Mesothelial cell of epicardium (in vitro differentiated cells): Measurements from ENCODE around the gene AQP1. TPM values are rescaled to one million over a fixed set of nuclear protein-coding genes. Genes with fewer than 3 reads are reported as not detected.

Experiments
- DNase-seq, 2 experiments: peaks; one replicate each; pipeline ENCODE4 v3.0.0; 2021; ENCODE audit warnings: low spot score in 2 of 2; ENCODE audit not compliant: unreplicated experiment in 2 of 2
- H3K27ac Mint-ChIP-seq: 2 replicates; pipeline ENCODE4 v1.8.0; 2021; ENCODE audit warnings: mixed read lengths
- H3K27me3 Mint-ChIP-seq: 2 replicates; pipeline ENCODE4 v1.8.0; 2021; ENCODE audit warnings: low read depth, mixed read lengths
- H3K36me3 Mint-ChIP-seq: 2 replicates; pipeline ENCODE4 v1.8.0; 2021; ENCODE audit warnings: mixed read lengths
- H3K4me1 Mint-ChIP-seq: 2 replicates; pipeline ENCODE4 v1.8.0; 2021; ENCODE audit warnings: mixed read lengths
- H3K4me3 Mint-ChIP-seq: 2 replicates; pipeline ENCODE4 v1.8.0; 2021; ENCODE audit warnings: mild to moderate bottlenecking, moderate library complexity, mixed read lengths
- H3K9me3 Mint-ChIP-seq: 2 replicates; pipeline ENCODE4 v1.8.0; 2021; ENCODE audit warnings: mixed read lengths
- CTCF ChIP-seq: fragments of 200-600 bp; sonication (generic); IDR thresholded peaks from one replicate; pipeline ENCODE4 v1.5.0; 2021; ENCODE audit warnings: antibody characterized with exemption; ENCODE audit not compliant: unreplicated experiment
- total RNA-seq: library from RNA; stranded (reverse); gene quantifications from 3 replicates; pipeline ENCODE4 v1.2.1, GENCODE V29; 2021

AQP1 gene
- total RNA-seq, 1 donor from 2014 or later, result 10.9 TPM

GRCh38 chr7:30922596-30922995 lies 10.9 kb downstream of the AQP1 start:
- no peaks in the 10 kb centered on the region for H3K36me3 Mint-ChIP-seq
- H3K27me3 Mint-ChIP-seq, result no peaks in the 10 kb centered on the region
- no peak for TF ChIP-seq CTCF
- H3K4me1 Mint-ChIP-seq, result peaks cover 14% of the 10 kb centered on the region
- peaks cover 2% of the 10 kb centered on the region for H3K9me3 Mint-ChIP-seq
- DNase-seq, result peak; percentile 18 to 29
- H3K4me3 Mint-ChIP-seq, result no peak overlapping the region
- H3K27ac Mint-ChIP-seq, result no peak overlapping the region

- peaks cover 6% of the 10 kb centered on the region for H3K9me3 Mint-ChIP-seq
- no peak for TF ChIP-seq CTCF
- H3K27me3 Mint-ChIP-seq, result no peaks in the 10 kb centered on the region
- H3K36me3 Mint-ChIP-seq, result no peaks in the 10 kb centered on the region
- DNase-seq, result peak; percentile 8 to 32
- peaks cover 14% of the 10 kb centered on the region for H3K4me1 Mint-ChIP-seq
- H3K4me3 Mint-ChIP-seq, result no peak overlapping the region
- H3K27ac Mint-ChIP-seq, result no peak overlapping the region
These were observed 11.5 kb downstream of the AQP1 start for GRCh38 chr7:30923009-30923773.

- Mint-ChIP-seq H3K27ac (no peak overlapping the region), H3K4me3 (no peak overlapping the region)
These were observed 12.2 kb downstream of the AQP1 start for GRCh38 chr7:30923774-30924413.

GRCh38 chr7:30924624-30925023 lies 13.0 kb downstream of the AQP1 start:
- H3K27ac Mint-ChIP-seq, result no peak overlapping the region
- DNase-seq, result peak in 1 of 2 experiments; percentile 28

More at GRCh38 chr7:30923774-30924413, 12.2 kb downstream of the AQP1 start:
- no peak for TF ChIP-seq CTCF
- H3K27me3 Mint-ChIP-seq, result no peaks in the 10 kb centered on the region
- peaks cover 6% of the 10 kb centered on the region for H3K9me3 Mint-ChIP-seq
- H3K4me1 Mint-ChIP-seq, result peaks cover 14% of the 10 kb centered on the region
- no peaks in the 10 kb centered on the region for H3K36me3 Mint-ChIP-seq
- DNase-seq, result peak in 1 of 2 experiments; percentile 12

GRCh38 chr7:30925117-30925516 lies 13.5 kb downstream of the AQP1 start:
- Mint-ChIP-seq H3K4me3 (no peak overlapping the region), H3K27me3 (no peaks in the 10 kb centered on the region), H3K4me1 (peaks cover 11% of the 10 kb centered on the region), H3K9me3 (peaks cover 6% of the 10 kb centered on the region), H3K36me3 (no peaks in the 10 kb centered on the region), H3K27ac (no peak overlapping the region)
- TF ChIP-seq CTCF, result no peak
- DNase-seq, result no peak

More at GRCh38 chr7:30924624-30925023, 13.0 kb downstream of the AQP1 start:
- Mint-ChIP-seq H3K4me1 (peaks cover 13% of the 10 kb centered on the region), H3K4me3 (no peak overlapping the region), H3K9me3 (peaks cover 6% of the 10 kb centered on the region), H3K27me3 (no peaks in the 10 kb centered on the region), H3K36me3 (no peaks in the 10 kb centered on the region)
- no peak for TF ChIP-seq CTCF
